BLaER1 treated with 17β-estradiol and CSF1 and Interleukin-3, amounts not matched to agents 10 nM and 100 nM (cell line): ENCODE data around the gene AMHR2.

ENCODE experiments used
- H3K27ac ChIP-seq, 11 experiments: shearing (Covaris generic); formaldehyde crosslinking; 2 replicates each; pipeline ENCODE4 v1.8.1; 2022
- H3K27me3 ChIP-seq, 11 experiments: shearing (Covaris generic); formaldehyde crosslinking; 2 replicates each; pipeline ENCODE4 v1.8.1; 2022
- H3K36me3 ChIP-seq, 11 experiments: shearing (Covaris generic); formaldehyde crosslinking; 2 replicates each; pipeline ENCODE4 v1.8.1; 2022
- H3K4me1 ChIP-seq, 10 experiments: shearing (Covaris generic); formaldehyde crosslinking; 2 replicates each; pipeline ENCODE4 v1.8.1; 2022
- H3K4me2 ChIP-seq, 11 experiments: shearing (Covaris generic); formaldehyde crosslinking; 2 replicates each; pipeline ENCODE4 v1.8.1; 2022
- H3K4me3 ChIP-seq, 10 experiments: shearing (Covaris generic); formaldehyde crosslinking; 2 replicates each; pipeline ENCODE4 v1.8.1; 2022
- H3K9ac ChIP-seq, 11 experiments: shearing (Covaris generic); formaldehyde crosslinking; 2 replicates each; pipeline ENCODE4 v1.8.1; 2022
- H3K9me3 ChIP-seq, 11 experiments: shearing (Covaris generic); formaldehyde crosslinking; replicated peaks in 1 of 11; 2 replicates each; pipeline ENCODE4 v1.8.1; 2022
- H4K20me1 ChIP-seq, 11 experiments: shearing (Covaris generic); formaldehyde crosslinking; 2 replicates each; pipeline ENCODE4 v1.8.1; 2022
- Cebpa-rat ChIP-seq, 11 experiments: shearing (Covaris generic); IDR thresholded peaks; 2 replicates each; pipeline ENCODE4 v1.8.1; 2022

The AMHR2 gene

GRCh38 chr12:53454707-53455106 is 31.1 kb downstream of the AMHR2 start:
- TF ChIP-seq Cebpa-rat (IDR thresholded peaks at IDR 0.05) = no peak
- Histone ChIP-seq H3K36me3 (peaks cover 62 to 72% (median 67%) of the 10 kb centered on the region in 11 experiments), H3K27ac (no peak overlapping the region), H3K4me1 (peaks cover 18 to 38% (median 23%) of the 10 kb centered on the region in 10 experiments), H3K4me2 (peak overlapping the region; percentile 79 to 94 (median 88); a peak in 17 of 22 replicates), H3K27me3 (no peaks in the 10 kb centered on the region), H3K9ac (peak overlapping the region in 10 of 11 experiments; percentile 97 to 100 (median 99); a peak in 13 of 22 replicates), H4K20me1 (peaks cover 71 to 79% (median 72%) of the 10 kb centered on the region in 11 experiments), H3K4me3 (peak overlapping the region in 5 of 10 experiments; percentile 77 to 91 (median 86); a peak in 5 of 20 replicates), H3K9me3 (no peaks in the 10 kb centered on the region)

GRCh38 chr12:53456654-53457366 is 33.2 kb downstream of the AMHR2 start:
- Histone ChIP-seq H3K9me3 (no peaks in the 10 kb centered on the region), H3K4me1 (peaks cover 13 to 46% (median 19%) of the 10 kb centered on the region in 10 experiments), H3K36me3 (peaks cover 83 to 91% (median 87%) of the 10 kb centered on the region in 11 experiments), H3K4me2 (no peak overlapping the region), H4K20me1 (peaks cover 92 to 96% (median 94%) of the 10 kb centered on the region in 11 experiments), H3K27me3 (no peaks in the 10 kb centered on the region), H3K4me3 (no peak overlapping the region), H3K27ac (no peak overlapping the region), H3K9ac (0 out of 22 replicates have a peak overlapping the region, but pooled peaks of 1 of the 11 experiments have one; percentile 1)
- TF ChIP-seq Cebpa-rat (IDR thresholded peaks at IDR 0.05) = no peak

GRCh38 chr12:53459097-53459496 is 35.4 kb downstream of the AMHR2 start:
- Histone ChIP-seq H3K4me2 (no peak overlapping the region), H3K9ac (no peak overlapping the region), H3K36me3 (peaks cover 100% of the 10 kb centered on the region in 11 experiments), H3K4me3 (no peak overlapping the region), H3K4me1 (peaks cover 4 to 55% (median 9%) of the 10 kb centered on the region in 10 experiments; a peak in 19 of 20 replicates), H3K27me3 (no peaks in the 10 kb centered on the region), H3K27ac (no peak overlapping the region), H3K9me3 (no peaks in the 10 kb centered on the region), H4K20me1 (peaks cover 100% of the 10 kb centered on the region in 11 experiments)
- no peak for TF ChIP-seq Cebpa-rat (IDR thresholded peaks at IDR 0.05)

GRCh38 chr12:53461059-53461458 is 37.4 kb downstream of the AMHR2 start:
- peaks cover 99 to 100% (median 100%) of the 10 kb centered on the region in 11 experiments for H4K20me1 ChIP-seq
- no peak for TF ChIP-seq Cebpa-rat (IDR thresholded peaks at IDR 0.05)
- peak overlapping the region in 2 of 11 experiments; percentile 18 to 27; a peak in 3 of 22 replicates for H3K4me2 ChIP-seq
- H3K4me3 ChIP-seq = no peak overlapping the region
- H3K9me3 ChIP-seq = no peaks in the 10 kb centered on the region
- peak overlapping the region in 3 of 11 experiments; percentile 8 to 67 (median 57); a peak in 2 of 22 replicates for H3K9ac ChIP-seq
- peaks cover 0 to 56% (median 7%) of the 10 kb centered on the region in 10 experiments; a peak in 10 of 20 replicates for H3K4me1 ChIP-seq
- H3K27ac ChIP-seq = no peak overlapping the region
- no peaks in the 10 kb centered on the region for H3K27me3 ChIP-seq
- peaks cover 99 to 100% (median 99%) of the 10 kb centered on the region in 11 experiments for H3K36me3 ChIP-seq

GRCh38 chr12:53461591-53461990 is 37.9 kb downstream of the AMHR2 start:
- Histone ChIP-seq H3K27ac (no peak overlapping the region), H3K4me1 (peaks cover 0 to 61% (median 7%) of the 10 kb centered on the region in 10 experiments; a peak in 10 of 20 replicates), H3K4me2 (no peak overlapping the region), H3K27me3 (no peaks in the 10 kb centered on the region), H3K9me3 (no peaks in the 10 kb centered on the region), H3K4me3 (no peak overlapping the region), H4K20me1 (peaks cover 99 to 100% (median 100%) of the 10 kb centered on the region in 11 experiments), H3K9ac (peak overlapping the region in 1 of 11 experiments; percentile 67; a peak in 1 of 22 replicates), H3K36me3 (peaks cover 99 to 100% (median 99%) of the 10 kb centered on the region in 11 experiments)
- TF ChIP-seq Cebpa-rat (IDR thresholded peaks at IDR 0.05) = no peak

- Histone ChIP-seq H3K4me2 (0 out of 22 replicates have a peak overlapping the region, but pooled peaks of 1 of the 11 experiments have one; percentile 1), H4K20me1 (peaks cover 99 to 100% (median 100%) of the 10 kb centered on the region in 11 experiments), H3K36me3 (peaks cover 99 to 100% (median 99%) of the 10 kb centered on the region in 11 experiments), H3K9ac (peak overlapping the region in 2 of 11 experiments; percentile 23 to 33; a peak in 4 of 22 replicates), H3K27ac (no peak overlapping the region), H3K9me3 (no peaks in the 10 kb centered on the region), H3K4me3 (no peak overlapping the region), H3K27me3 (no peaks in the 10 kb centered on the region), H3K4me1 (peaks cover 0 to 64% (median 7%) of the 10 kb centered on the region in 10 experiments; a peak in 10 of 20 replicates)
- TF ChIP-seq Cebpa-rat (IDR thresholded peaks at IDR 0.05) = no peak
Observed at GRCh38 chr12:53462935-53463334, 39.3 kb downstream of the AMHR2 start.

GRCh38 chr12:53463802-53464560 is 40.3 kb downstream of the AMHR2 start:
- H4K20me1 ChIP-seq = peaks cover 99 to 100% (median 100%) of the 10 kb centered on the region in 11 experiments
- H3K9ac ChIP-seq = peak overlapping the region in 5 of 11 experiments; percentile 25 to 49 (median 34); a peak in 3 of 22 replicates
- peaks cover 0 to 64% (median 7%) of the 10 kb centered on the region in 10 experiments; a peak in 10 of 20 replicates for H3K4me1 ChIP-seq

GRCh38 chr12:53464685-53465418 is 41.2 kb downstream of the AMHR2 start:
- peaks cover 98 to 100% (median 100%) of the 10 kb centered on the region in 11 experiments for H4K20me1 ChIP-seq
- peak overlapping the region in 3 of 11 experiments; percentile 8 to 34 (median 15); a peak in 5 of 22 replicates for H3K27ac ChIP-seq
- H3K9me3 ChIP-seq = no peaks in the 10 kb centered on the region
- peak overlapping the region in 6 of 11 experiments; percentile 25 to 49 (median 32); a peak in 6 of 22 replicates for H3K9ac ChIP-seq
- peaks cover 0 to 61% (median 7%) of the 10 kb centered on the region in 10 experiments; a peak in 10 of 20 replicates for H3K4me1 ChIP-seq
- H3K4me3 ChIP-seq = no peak overlapping the region
- TF ChIP-seq Cebpa-rat (IDR thresholded peaks at IDR 0.05) = no peak
- H3K36me3 ChIP-seq = peaks cover 99 to 100% (median 99%) of the 10 kb centered on the region in 11 experiments
- peak overlapping the region in 4 of 11 experiments; percentile 8 to 31 (median 19); a peak in 4 of 22 replicates for H3K4me2 ChIP-seq
- H3K27me3 ChIP-seq = no peaks in the 10 kb centered on the region

More at GRCh38 chr12:53463802-53464560, 40.3 kb downstream of the AMHR2 start:
- Histone ChIP-seq H3K27ac (no peak overlapping the region; a peak in 1 of 22 replicates), H3K4me2 (peak overlapping the region in 2 of 11 experiments; percentile 31 to 54; a peak in 3 of 22 replicates), H3K9me3 (no peaks in the 10 kb centered on the region), H3K4me3 (no peak overlapping the region), H3K36me3 (peaks cover 99 to 100% (median 99%) of the 10 kb centered on the region in 11 experiments), H3K27me3 (no peaks in the 10 kb centered on the region)
- TF ChIP-seq Cebpa-rat (IDR thresholded peaks at IDR 0.05) = no peak
